AG04449 (cell line): ENCODE results near the gene CDH12.

Experiments used
- CTCF ChIA-PET: fragments of 350-600 bp; formaldehyde crosslinking; extraction: SDS; loops from one replicate; lab custom pipeline; 2021; ENCODE audit warnings: antibody characterized with exemption; lab: Yijun Ruan, JAX
- POLR2A ChIA-PET: fragments of 400-600, 350-600 bp; formaldehyde crosslinking; extraction: SDS; loops from one replicate; lab custom pipeline; 2020; ENCODE audit warnings: antibody characterized with exemption, inconsistent platforms; lab: Yijun Ruan, JAX
- DNase-seq: peaks from one replicate; pipeline ENCODE4 v3.0.0-alpha.2; 2010; ENCODE audit warnings: low read depth, low spot score
- H3K4me3 ChIP-seq: 2 replicates; pipeline ENCODE4 v1.5.1; 2011; ENCODE audit warnings: low read depth, mild to moderate bottlenecking, control low read depth, low read length
- CTCF ChIP-seq: IDR thresholded peaks from one replicate; pipeline ENCODE4 v1.5.1; 2011; ENCODE audit warnings: mild to moderate bottlenecking, moderate library complexity, low read length, control low read depth, inconsistent platforms; ENCODE audit not compliant: insufficient read depth; ENCODE audit errors: missing control alignments

Gene CDH12

GRCh38 chr5:21704974-21705668 is 1148.0 kb downstream of the CDH12 start:
- TF ChIP-seq CTCF, result no peak
- no peak overlapping the region for H3K4me3 ChIP-seq
- CTCF ChIA-PET, result no interaction called here
- no peak for DNase-seq
- POLR2A ChIA-PET, result no interaction called here

- ChIA-PET POLR2A (no interaction called here), CTCF (no interaction called here)
- no peak overlapping the region for H3K4me3 ChIP-seq
- no peak for TF ChIP-seq CTCF
- no peak for DNase-seq
Observed at GRCh38 chr5:21701317-21701716, 1151.8 kb downstream of the CDH12 start.
